Measurements from ENCODE around the gene CHL1. TPM values are rescaled to one million over a fixed set of nuclear protein-coding genes. Genes with fewer than 3 reads are reported as not detected.

The CHL1 gene
- total RNA-seq, 2 experiments from 2014 or later, result not detected

DNA sequence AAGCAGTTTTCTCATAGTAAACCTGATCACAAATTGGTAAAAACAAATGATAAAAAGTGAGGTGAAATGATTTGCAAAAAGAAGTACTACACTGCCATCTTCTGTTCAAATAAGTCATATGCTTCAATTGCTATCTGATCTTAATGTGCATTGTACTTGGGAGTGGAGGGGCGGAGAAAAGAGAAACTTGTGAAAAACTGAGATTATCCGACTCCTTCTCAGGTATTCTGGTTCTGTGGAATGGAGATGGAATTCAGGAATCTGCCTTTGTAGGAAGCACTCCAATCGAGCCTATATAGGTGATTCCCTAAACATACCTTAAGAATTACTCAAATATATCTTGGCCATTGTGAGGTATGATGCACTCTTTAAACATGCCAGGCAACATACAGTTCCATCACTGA lies 180.6 kb downstream of the CHL1 start:
- POLR2A ChIA-PET, result no interaction called here
- peaks cover 2% of the 10 kb centered on the region for H3K4me1 Mint-ChIP-seq
- H3K27ac Mint-ChIP-seq, result no peak overlapping the region
- H3K27me3 Mint-ChIP-seq, result no peaks in the 10 kb centered on the region
- H3K4me3 Mint-ChIP-seq, result no peak overlapping the region
- no peaks in the 10 kb centered on the region for H3K9me3 Mint-ChIP-seq
- ATAC-seq (ENCODE audit: low read depth) (no peak), DNase-seq (no peak)
- H3K36me3 Mint-ChIP-seq, result no peaks in the 10 kb centered on the region

DNA sequence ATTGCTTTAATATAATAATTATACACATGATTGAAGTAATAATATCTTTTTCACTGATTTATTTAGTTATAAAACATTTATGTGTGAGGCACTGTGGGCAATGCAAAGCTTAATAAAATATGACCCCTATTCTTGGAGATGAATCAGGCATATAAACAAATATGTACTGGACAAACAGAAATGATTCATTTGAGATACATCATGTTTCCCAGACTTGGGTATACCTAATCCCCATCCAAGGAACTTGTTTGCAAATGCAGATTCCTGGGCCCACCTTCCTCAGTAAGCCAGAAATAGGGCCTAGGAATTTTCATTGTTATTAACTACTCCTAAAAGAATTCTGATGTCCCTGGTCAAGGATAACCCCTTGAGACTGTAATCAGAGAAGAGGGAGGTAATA lies 184.2 kb downstream of the CHL1 start:
- Mint-ChIP-seq H3K4me3 (no peak overlapping the region), H3K9me3 (no peaks in the 10 kb centered on the region), H3K27me3 (no peaks in the 10 kb centered on the region), H3K4me1 (peaks cover 1% of the 10 kb centered on the region), H3K36me3 (no peaks in the 10 kb centered on the region), H3K27ac (no peak overlapping the region)
- ATAC-seq (ENCODE audit: low read depth) (no peak), DNase-seq (no peak)
- POLR2A ChIA-PET, result no interaction called here

DNA sequence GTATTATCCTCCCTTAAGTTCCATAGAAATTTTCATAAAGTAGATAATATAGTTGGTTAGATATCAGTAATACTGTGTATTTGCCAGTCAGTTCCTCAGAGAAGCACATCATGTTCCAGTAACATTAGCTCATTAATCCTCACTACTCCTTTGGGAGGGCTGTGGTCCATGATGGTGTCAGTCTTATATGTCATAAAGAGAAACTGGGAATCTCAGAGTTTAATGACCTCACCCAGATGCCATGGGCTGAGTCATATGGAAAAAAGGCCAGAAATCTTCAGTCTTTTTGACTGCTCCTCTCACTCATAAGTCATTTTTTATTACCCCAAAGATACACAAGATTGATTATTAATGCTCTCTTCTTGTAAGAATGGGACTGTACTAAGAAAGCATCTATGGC lies 188.6 kb downstream of the CHL1 start:
- DNase-seq (no peak), ATAC-seq (ENCODE audit: low read depth) (no peak)
- Mint-ChIP-seq H3K27ac (no peak overlapping the region), H3K36me3 (no peaks in the 10 kb centered on the region), H3K4me3 (no peak overlapping the region), H3K27me3 (no peaks in the 10 kb centered on the region), H3K9me3 (no peaks in the 10 kb centered on the region), H3K4me1 (no peaks in the 10 kb centered on the region)
- POLR2A ChIA-PET, result no interaction called here

DNA sequence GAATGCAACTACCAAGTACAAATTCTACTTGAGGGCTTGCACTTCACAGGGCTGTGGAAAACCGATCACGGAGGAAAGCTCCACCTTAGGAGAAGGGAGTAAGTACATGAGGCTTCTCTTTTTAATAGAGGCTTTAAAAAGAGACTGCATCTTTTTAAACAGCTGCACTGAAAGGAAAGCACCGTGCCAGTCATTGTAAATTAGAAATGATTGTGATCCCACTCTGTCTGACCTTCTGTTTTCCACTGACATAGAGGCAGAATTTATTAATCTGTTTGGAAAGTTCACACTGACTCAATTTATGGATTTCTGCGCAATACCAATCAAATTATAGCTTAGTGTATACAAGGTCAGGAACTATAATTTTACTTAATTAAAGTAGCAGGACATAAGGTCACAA lies 198.2 kb downstream of the CHL1 start:
- DNase-seq (no peak), ATAC-seq (ENCODE audit: low read depth) (no peak)
- POLR2A ChIA-PET, result no interaction called here
- Mint-ChIP-seq H3K27ac (no peak overlapping the region), H3K9me3 (no peaks in the 10 kb centered on the region), H3K27me3 (no peaks in the 10 kb centered on the region), H3K4me1 (no peaks in the 10 kb centered on the region), H3K4me3 (no peak overlapping the region), H3K36me3 (no peaks in the 10 kb centered on the region)

DNA sequence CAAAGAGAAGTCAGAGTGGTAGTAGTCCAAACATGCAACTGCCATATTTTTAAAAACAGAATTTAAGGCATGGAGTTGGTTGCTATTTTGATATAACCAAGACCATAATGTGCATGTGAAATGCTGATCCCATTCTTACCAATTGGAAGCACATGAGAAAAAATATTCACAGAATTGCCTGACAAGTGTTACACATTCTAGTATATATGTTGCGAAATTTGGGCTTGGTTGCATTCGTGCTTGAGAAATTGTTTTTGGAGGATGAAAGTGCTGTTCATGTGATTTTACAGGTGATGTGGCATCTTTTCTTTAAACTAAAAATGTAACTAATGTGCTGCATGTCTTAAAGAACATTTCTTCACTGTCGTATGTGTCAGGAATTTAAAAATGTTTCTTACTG lies 199.7 kb downstream of the CHL1 start:
- H3K27ac Mint-ChIP-seq, result no peak overlapping the region
- POLR2A ChIA-PET, result no interaction called here
- no peaks in the 10 kb centered on the region for H3K27me3 Mint-ChIP-seq
- no peak overlapping the region for H3K4me3 Mint-ChIP-seq
- DNase-seq, result no peak
- H3K36me3 Mint-ChIP-seq, result no peaks in the 10 kb centered on the region
- no peaks in the 10 kb centered on the region for H3K9me3 Mint-ChIP-seq
- no peak for ATAC-seq (ENCODE audit: low read depth)
- no peaks in the 10 kb centered on the region for H3K4me1 Mint-ChIP-seq

DNA sequence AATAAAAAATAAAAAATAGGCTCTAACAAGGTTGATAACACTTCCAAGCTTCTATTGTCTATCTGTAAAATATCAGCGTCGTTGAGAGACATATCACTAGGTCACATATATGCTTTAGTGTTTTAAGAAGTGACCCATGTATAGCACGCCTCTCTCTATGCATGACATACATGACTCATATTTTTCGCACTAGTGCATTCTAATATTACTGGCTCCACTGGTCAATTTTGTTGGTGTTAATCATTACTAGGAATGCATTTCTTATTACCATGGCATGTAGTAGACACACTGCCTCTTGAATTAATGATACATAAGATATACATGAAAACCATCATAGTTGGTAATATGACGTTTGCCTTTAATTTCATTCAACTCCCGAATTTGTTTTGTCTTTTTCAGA lies 203.1 kb downstream of the CHL1 start:
- ATAC-seq (ENCODE audit: low read depth), result no peak
- no peak for DNase-seq
- Mint-ChIP-seq H3K36me3 (no peaks in the 10 kb centered on the region), H3K9me3 (no peaks in the 10 kb centered on the region), H3K4me3 (no peak overlapping the region), H3K4me1 (no peaks in the 10 kb centered on the region), H3K27me3 (no peaks in the 10 kb centered on the region), H3K27ac (no peak overlapping the region)
- POLR2A ChIA-PET, result no interaction called here

DNA sequence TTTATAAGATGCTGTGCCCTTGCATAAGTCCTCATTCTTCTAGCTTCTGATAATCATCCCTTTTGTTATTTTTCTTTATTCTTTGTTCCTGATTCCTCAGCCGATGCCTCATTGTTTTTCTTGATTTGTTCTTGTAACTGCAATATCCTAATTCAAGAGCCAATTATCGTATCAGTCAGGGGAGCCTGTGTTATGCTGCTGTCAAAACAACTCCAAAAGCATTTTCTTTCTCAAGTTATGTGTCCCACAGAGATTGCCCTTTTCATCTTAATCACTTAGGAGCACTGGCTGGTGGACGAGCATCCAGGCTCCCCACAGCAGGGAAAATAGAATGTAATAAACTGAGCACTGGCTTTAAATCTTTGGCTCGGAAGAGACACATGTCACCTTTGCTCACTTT lies 207.3 kb downstream of the CHL1 start:
- Mint-ChIP-seq H3K4me3 (no peak overlapping the region), H3K27me3 (no peaks in the 10 kb centered on the region), H3K4me1 (no peaks in the 10 kb centered on the region), H3K27ac (no peak overlapping the region), H3K36me3 (no peaks in the 10 kb centered on the region), H3K9me3 (no peaks in the 10 kb centered on the region)
- POLR2A ChIA-PET, result no interaction called here
- DNase-seq (no peak), ATAC-seq (ENCODE audit: low read depth) (no peak)

DNA sequence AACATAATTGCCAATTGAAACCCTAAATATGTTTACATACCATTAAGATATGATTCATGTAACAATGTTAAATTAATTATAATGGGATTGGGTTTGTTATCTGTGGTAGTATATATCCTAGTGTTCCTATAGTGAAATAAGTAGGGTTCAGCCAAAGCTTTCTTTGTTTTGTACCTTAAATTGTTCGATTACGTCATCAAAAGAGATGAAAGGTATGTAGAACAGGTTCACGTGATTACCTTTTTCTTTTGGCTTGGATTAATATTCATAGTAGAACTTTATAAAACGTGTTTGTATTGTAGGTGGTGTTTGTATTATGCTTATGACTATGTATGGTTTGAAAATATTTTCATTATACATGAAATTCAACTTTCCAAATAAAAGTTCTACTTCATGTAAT lies 212.4 kb downstream of the CHL1 start:
- Mint-ChIP-seq H3K4me3 (no peak overlapping the region), H3K27me3 (no peaks in the 10 kb centered on the region), H3K9me3 (no peaks in the 10 kb centered on the region), H3K27ac (no peak overlapping the region), H3K36me3 (no peaks in the 10 kb centered on the region), H3K4me1 (no peaks in the 10 kb centered on the region)
- ATAC-seq (ENCODE audit: low read depth), result no peak
- POLR2A ChIA-PET, result no interaction called here
- no peak for DNase-seq

DNA sequence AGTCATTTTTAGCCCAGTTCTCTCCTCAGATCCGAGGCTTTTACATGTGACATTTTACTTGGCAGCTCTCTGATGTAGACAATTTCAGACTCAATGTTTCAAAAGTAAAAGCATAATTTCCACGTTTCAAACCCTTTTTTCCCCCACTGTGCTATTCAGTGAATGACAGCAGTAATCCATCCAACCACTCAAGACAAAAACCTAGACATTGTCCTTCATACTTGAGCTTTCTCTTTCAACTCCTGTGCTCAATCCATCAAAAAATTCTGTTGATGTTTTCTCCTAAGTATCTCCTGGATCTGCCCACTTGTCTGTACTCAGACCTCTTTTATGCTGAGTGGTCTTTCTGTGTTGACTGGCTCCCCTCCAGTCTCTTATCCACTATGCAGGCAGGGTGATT lies 214.7 kb downstream of the CHL1 start:
- H3K27ac Mint-ChIP-seq, result no peak overlapping the region
- no peaks in the 10 kb centered on the region for H3K9me3 Mint-ChIP-seq
- DNase-seq (no peak), ATAC-seq (ENCODE audit: low read depth) (no peak)
- no peaks in the 10 kb centered on the region for H3K4me1 Mint-ChIP-seq
- no peak overlapping the region for H3K4me3 Mint-ChIP-seq
- H3K27me3 Mint-ChIP-seq, result no peaks in the 10 kb centered on the region
- POLR2A ChIA-PET, result no interaction called here
- H3K36me3 Mint-ChIP-seq, result no peaks in the 10 kb centered on the region

DNA sequence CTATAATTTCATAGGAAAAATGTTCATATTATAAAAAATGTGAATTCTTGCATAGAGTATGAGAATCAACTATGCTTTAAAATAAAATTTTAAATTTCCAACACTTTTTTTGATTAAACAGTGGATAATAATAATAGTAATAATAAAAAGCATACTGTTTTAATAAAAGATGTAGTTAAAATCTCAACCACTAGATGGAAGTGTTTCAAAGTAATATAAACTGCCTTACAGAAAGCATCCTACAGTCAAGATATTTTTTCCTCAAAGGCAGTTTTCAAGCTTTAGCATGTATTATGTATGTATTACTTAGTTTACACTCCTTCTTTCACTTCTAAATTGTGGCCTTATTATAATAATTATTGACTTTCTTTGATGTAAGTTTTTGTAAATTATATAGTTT lies 217.5 kb downstream of the CHL1 start:
- H3K27me3 Mint-ChIP-seq, result no peaks in the 10 kb centered on the region
- no peaks in the 10 kb centered on the region for H3K9me3 Mint-ChIP-seq
- POLR2A ChIA-PET, result no interaction called here
- no peaks in the 10 kb centered on the region for H3K36me3 Mint-ChIP-seq
- no peak overlapping the region for H3K4me3 Mint-ChIP-seq
- H3K27ac Mint-ChIP-seq, result no peak overlapping the region
- DNase-seq, result no peak
- no peaks in the 10 kb centered on the region for H3K4me1 Mint-ChIP-seq
- ATAC-seq (ENCODE audit: low read depth), result no peak

DNA sequence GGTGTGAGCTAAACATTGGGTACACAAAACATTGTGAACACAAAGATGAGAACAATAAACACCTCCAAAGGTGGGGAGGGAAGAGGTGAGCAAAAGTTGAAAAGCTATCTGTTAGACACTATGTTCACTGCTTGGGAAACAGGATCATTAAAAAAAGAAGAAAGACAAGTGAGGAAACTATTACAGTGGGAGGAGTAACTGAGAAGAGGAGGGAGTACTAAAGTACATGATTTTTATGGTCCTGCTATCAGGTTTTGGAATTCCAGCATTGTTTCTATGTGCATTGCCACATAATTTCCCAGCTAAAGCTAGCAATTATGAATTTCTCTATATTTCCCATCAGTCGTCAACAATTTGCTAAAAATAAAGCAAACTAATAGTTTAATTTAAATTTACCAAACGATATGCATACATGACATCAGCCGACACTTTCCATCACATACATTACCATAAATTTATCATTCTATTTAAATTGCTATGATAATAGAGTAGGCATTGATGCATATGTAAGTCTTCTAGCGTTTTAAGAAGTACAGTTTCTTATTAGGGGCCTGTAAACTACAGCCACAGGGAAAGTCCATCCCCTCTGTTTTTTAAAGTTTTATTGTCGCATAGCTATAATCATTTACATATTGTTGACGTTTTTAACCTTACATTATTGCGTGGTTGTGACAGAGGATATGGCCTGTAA lies 221.8 kb downstream of the CHL1 start:
- peaks cover 1% of the 10 kb centered on the region for H3K9me3 Mint-ChIP-seq
- no peaks in the 10 kb centered on the region for H3K4me1 Mint-ChIP-seq
- no peak overlapping the region for H3K4me3 Mint-ChIP-seq
- POLR2A ChIA-PET, result no interaction called here
- H3K36me3 Mint-ChIP-seq, result no peaks in the 10 kb centered on the region
- DNase-seq (no peak), ATAC-seq (ENCODE audit: low read depth) (no peak)
- no peak overlapping the region for H3K27ac Mint-ChIP-seq
- no peaks in the 10 kb centered on the region for H3K27me3 Mint-ChIP-seq

DNA sequence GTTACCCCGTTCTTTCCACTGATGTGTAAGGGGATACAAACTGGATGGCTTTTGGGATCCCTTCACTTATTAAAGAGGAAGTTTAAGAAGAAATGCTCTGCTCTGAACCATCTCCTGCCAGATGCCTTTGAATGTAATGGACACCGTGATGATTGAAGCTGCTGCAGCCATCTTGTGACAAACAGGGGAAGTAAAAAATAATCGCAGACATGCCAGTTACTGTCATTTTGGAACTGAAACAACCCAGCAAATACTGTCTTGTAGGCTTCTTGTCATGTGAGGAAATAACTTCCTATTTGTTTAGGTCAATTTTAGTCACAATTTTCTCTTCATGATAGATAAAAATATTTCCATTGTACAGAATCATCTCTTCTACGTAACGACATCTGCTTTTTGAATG lies 224.0 kb downstream of the CHL1 start:
- no peak overlapping the region for H3K4me3 Mint-ChIP-seq
- H3K9me3 Mint-ChIP-seq, result peaks cover 1% of the 10 kb centered on the region
- DNase-seq, result no peak
- no peaks in the 10 kb centered on the region for H3K36me3 Mint-ChIP-seq
- no peaks in the 10 kb centered on the region for H3K4me1 Mint-ChIP-seq
- H3K27ac Mint-ChIP-seq, result no peak overlapping the region
- no peaks in the 10 kb centered on the region for H3K27me3 Mint-ChIP-seq
- no peak for ATAC-seq (ENCODE audit: low read depth)
- POLR2A ChIA-PET, result no interaction called here

DNA sequence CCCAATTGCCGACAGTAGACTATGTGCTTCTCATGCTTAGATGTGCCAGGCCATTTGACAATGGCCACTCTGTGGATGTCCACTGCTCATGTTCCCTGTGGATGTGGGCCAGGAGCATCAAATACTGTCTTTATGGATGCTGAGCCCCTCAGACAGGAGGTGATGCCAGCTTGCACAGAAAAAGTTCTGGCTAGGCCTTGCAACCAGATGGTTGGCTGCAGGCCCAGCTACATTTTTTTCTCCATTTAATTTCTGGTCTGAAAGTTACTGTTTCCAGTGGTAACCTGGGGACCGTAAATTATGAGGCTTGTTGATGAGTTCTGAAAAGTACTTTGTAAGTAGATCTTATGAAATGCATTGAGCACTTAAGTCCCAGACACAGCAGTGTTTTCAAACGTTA lies 228.5 kb downstream of the CHL1 start:
- Mint-ChIP-seq H3K4me1 (no peaks in the 10 kb centered on the region), H3K27me3 (no peaks in the 10 kb centered on the region), H3K4me3 (no peak overlapping the region), H3K36me3 (no peaks in the 10 kb centered on the region), H3K9me3 (peaks cover 1% of the 10 kb centered on the region), H3K27ac (no peak overlapping the region)
- POLR2A ChIA-PET, result no interaction called here
- no peak for DNase-seq
- no peak for ATAC-seq (ENCODE audit: low read depth)

DNA sequence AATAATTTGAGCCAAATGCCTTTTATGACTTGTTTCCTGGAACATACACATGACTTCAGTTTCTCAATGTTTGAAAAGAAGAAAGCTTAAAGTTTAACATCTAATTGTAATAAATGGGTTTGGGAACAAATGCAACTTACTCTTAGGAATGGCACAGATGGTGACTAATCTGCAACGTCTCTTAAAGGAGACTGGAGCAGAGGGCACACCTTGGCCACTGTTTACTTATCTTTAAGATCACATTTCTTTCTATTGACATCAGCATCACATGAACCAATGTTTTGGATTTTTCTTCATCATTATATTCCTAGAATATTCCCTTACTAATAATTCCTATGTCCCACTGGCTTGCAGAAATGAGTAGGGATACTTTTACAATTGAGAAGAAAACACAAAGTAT lies 229.5 kb downstream of the CHL1 start:
- H3K36me3 Mint-ChIP-seq, result no peaks in the 10 kb centered on the region
- DNase-seq (no peak), ATAC-seq (ENCODE audit: low read depth) (no peak)
- H3K9me3 Mint-ChIP-seq, result peaks cover 1% of the 10 kb centered on the region
- no peak overlapping the region for H3K27ac Mint-ChIP-seq
- no peak overlapping the region for H3K4me3 Mint-ChIP-seq
- no peaks in the 10 kb centered on the region for H3K4me1 Mint-ChIP-seq
- POLR2A ChIA-PET, result no interaction called here
- H3K27me3 Mint-ChIP-seq, result no peaks in the 10 kb centered on the region

DNA sequence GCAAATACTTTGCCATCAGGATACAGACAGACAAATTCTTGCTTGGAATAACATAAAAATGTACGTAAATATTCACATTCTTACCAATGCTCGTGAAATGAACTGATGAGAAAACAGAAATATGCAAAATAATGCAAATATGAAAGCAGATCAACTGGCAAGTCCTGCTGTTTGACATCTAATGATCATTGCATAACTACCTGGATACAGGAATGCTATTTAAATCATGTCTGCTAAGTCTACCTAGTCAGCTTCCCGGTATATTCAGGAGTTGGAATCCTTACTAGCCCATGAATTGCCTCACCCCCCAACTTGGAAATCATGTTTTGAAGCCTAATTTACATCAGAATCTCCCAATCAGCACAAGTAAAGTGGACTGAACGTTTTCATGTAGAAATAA lies 230.6 kb downstream of the CHL1 start:
- DNase-seq (no peak), ATAC-seq (ENCODE audit: low read depth) (no peak)
- POLR2A ChIA-PET, result no interaction called here
- Mint-ChIP-seq H3K4me1 (no peaks in the 10 kb centered on the region), H3K27ac (no peak overlapping the region), H3K4me3 (no peak overlapping the region), H3K9me3 (peaks cover under 1% of the 10 kb centered on the region), H3K36me3 (no peaks in the 10 kb centered on the region), H3K27me3 (no peaks in the 10 kb centered on the region)
